ENCODE measurements around the gene C4BPB. TPM values are rescaled to one million over a fixed set of nuclear protein-coding genes. Genes with fewer than 3 reads are reported as not detected.

Gene C4BPB
- total RNA-seq, 2 experiments from 2014 or later, result not detected

DNA sequence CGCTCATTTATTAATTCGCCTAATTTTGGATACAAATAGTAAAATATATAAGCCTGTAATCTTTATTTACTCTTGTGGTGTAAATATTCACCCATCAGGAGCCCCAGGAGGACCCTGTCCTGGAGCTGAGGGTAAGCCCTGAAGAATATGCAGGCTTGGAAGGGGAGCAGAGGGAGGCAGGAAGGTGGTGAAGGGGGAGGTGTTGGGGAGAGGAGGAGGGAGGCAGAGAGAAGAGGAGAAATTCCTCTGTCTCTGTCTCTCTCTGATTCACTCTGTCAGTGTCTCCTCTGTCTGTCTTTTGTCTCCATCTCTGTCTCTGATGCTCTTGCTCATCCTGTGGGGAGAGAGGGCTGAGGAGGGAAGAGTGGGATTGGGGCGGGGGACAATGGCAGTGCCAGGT lies 2.8 kb upstream of the C4BPB start:
- intact Hi-C loops (cut with micrococcal nuclease; ENCODE audit: unreplicated experiment), result no loop called here
- Histone ChIP-seq H2AFZ (ENCODE audit: low read length) (no peak overlapping the region), H3K4me3 (ENCODE audit: low read depth, low read length, poor library complexity, severe bottlenecking) (no peak overlapping the region), H3K79me2 (ENCODE audit: insufficient read depth, low read depth, low read length) (no peaks in the 10 kb centered on the region), H4K20me1 (ENCODE audit: insufficient read depth, low read length) (no peaks in the 10 kb centered on the region), H3K4me1 (ENCODE audit: insufficient read depth, low read length, poor library complexity, severe bottlenecking) (no peaks in the 10 kb centered on the region), H3K36me3 (ENCODE audit: insufficient read depth, low read length) (no peaks in the 10 kb centered on the region), H3K4me2 (ENCODE audit: low read length) (no peak overlapping the region), H3K9me2 (ENCODE audit: insufficient read depth, low read length) (no peaks in the 10 kb centered on the region), H3K9me3 (ENCODE audit: low read length) (no peaks in the 10 kb centered on the region), H3K27ac (ENCODE audit: low read depth, low read length, poor library complexity, severe bottlenecking) (no peak overlapping the region)
- POLR2A ChIA-PET, result no interaction called here
- no peak for DNase-seq (ENCODE audit: low spot score)
- CTCF ChIA-PET (ENCODE audit: unreplicated experiment), result no interaction called here
- no TSS peak for BruUV-seq (replicated peaks)
- TF ChIP-seq, protein P1, sequence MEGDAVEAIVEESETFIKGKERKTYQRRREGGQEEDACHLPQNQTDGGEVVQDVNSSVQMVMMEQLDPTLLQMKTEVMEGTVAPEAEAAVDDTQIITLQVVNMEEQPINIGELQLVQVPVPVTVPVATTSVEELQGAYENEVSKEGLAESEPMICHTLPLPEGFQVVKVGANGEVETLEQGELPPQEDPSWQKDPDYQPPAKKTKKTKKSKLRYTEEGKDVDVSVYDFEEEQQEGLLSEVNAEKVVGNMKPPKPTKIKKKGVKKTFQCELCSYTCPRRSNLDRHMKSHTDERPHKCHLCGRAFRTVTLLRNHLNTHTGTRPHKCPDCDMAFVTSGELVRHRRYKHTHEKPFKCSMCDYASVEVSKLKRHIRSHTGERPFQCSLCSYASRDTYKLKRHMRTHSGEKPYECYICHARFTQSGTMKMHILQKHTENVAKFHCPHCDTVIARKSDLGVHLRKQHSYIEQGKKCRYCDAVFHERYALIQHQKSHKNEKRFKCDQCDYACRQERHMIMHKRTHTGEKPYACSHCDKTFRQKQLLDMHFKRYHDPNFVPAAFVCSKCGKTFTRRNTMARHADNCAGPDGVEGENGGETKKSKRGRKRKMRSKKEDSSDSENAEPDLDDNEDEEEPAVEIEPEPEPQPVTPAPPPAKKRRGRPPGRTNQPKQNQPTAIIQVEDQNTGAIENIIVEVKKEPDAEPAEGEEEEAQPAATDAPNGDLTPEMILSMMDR (conservative IDR thresholded peaks at IDR 0.05; ENCODE audit: low read length), result no peak
- no peak for TF ChIP-seq EZH2phosphoT487 (IDR thresholded peaks at IDR 0.05; ENCODE audit: borderline replicate concordance, low read depth, low read length)

DNA sequence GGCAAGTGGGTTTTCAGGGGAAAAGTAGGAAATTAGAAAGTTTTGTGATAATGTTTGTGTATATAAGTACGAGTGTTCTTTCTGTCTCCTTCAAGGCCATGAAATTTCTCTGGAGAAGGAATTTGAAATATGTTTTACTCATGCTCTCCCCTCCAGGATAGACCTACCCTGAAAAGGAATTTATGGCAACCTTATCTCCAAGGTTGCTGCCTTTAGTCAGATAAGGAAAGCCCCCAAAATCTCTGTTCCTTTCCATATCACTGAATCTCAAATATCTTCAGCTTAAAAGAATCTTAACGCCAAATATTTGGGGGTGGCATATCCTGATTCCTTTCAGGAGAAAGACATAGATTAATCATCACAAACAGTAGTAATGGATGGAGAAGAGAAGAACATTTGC lies 499 bp upstream of the C4BPB start:
- H3K9me3 ChIP-seq (ENCODE audit: low read length), result no peaks in the 10 kb centered on the region
- no peaks in the 10 kb centered on the region for H3K79me2 ChIP-seq (ENCODE audit: insufficient read depth, low read depth, low read length)
- DNase-seq (ENCODE audit: low spot score), result no peak
- H3K36me3 ChIP-seq (ENCODE audit: insufficient read depth, low read length), result no peaks in the 10 kb centered on the region
- CTCF ChIA-PET (ENCODE audit: unreplicated experiment), result no interaction called here
- H2AFZ ChIP-seq (ENCODE audit: low read length), result no peak overlapping the region
- H3K4me1 ChIP-seq (ENCODE audit: insufficient read depth, low read length, poor library complexity, severe bottlenecking), result no peaks in the 10 kb centered on the region
- H3K27ac ChIP-seq (ENCODE audit: low read depth, low read length, poor library complexity, severe bottlenecking), result no peak overlapping the region
- H3K9me2 ChIP-seq (ENCODE audit: insufficient read depth, low read length), result no peaks in the 10 kb centered on the region
- H3K4me3 ChIP-seq (ENCODE audit: low read depth, low read length, poor library complexity, severe bottlenecking), result no peak overlapping the region
- H4K20me1 ChIP-seq (ENCODE audit: insufficient read depth, low read length), result no peaks in the 10 kb centered on the region
- TF ChIP-seq, protein P1 (conservative IDR thresholded peaks at IDR 0.05; ENCODE audit: low read length), result no peak
- TF ChIP-seq EZH2phosphoT487 (IDR thresholded peaks at IDR 0.05; ENCODE audit: borderline replicate concordance, low read depth, low read length), result no peak
- intact Hi-C loops (cut with micrococcal nuclease; ENCODE audit: unreplicated experiment), result no loop called here
- POLR2A ChIA-PET, result no interaction called here
- no peak overlapping the region for H3K4me2 ChIP-seq (ENCODE audit: low read length)
- no TSS peak for BruUV-seq (replicated peaks)

DNA sequence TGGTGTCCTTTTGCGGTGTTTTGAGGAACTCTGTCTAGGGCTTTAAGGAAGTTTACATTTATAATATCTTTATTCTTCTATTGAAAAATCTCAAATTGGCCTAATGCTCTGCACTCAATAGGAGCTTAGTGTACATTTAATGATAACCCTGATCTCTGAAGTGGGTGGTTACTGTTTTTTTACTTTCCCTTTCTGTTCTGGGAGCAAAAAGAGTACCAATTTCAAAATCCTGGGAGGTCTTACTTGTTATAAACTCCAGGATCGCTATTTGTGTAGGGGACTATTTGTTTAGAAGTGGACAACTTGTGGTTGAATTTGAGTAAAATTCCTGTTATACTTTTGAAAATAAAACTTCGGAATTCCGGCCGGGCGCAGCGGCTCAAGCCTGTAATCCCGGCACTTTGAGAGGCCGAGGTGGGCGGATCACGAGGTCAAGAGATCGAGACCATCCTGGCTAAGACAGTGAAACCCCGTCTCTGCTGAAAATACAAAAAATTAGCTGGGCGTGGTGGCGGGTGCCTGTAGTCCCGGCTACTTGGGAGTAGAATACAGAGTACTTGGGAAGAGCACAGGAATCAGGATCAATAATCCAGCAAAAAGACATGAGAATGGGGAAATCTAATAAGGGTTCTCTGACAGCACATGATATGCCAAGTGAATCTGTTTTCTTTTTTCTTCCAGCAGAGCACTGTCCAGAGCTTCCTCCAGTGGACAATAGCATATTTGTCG lies 1.1 kb downstream of the C4BPB start:
- no peak overlapping the region for H3K4me2 ChIP-seq (ENCODE audit: low read length)
- H3K79me2 ChIP-seq (ENCODE audit: insufficient read depth, low read depth, low read length), result no peaks in the 10 kb centered on the region
- TF ChIP-seq EZH2phosphoT487 (IDR thresholded peaks at IDR 0.05; ENCODE audit: borderline replicate concordance, low read depth, low read length), result no peak
- TF ChIP-seq, protein P1 (conservative IDR thresholded peaks at IDR 0.05; ENCODE audit: low read length), result no peak
- no peaks in the 10 kb centered on the region for H3K9me3 ChIP-seq (ENCODE audit: low read length)
- H3K4me3 ChIP-seq (ENCODE audit: low read depth, low read length, poor library complexity, severe bottlenecking), result no peak overlapping the region
- BruUV-seq (replicated peaks), result no TSS peak
- POLR2A ChIA-PET, result interaction anchor here (0.7 kb wide), 1 partner anchor 486 kb away, joined by 3 read pairs; no protein-coding TSS in a partner anchor
- no peaks in the 10 kb centered on the region for H3K9me2 ChIP-seq (ENCODE audit: insufficient read depth, low read length)
- CTCF ChIA-PET (ENCODE audit: unreplicated experiment), result no interaction called here
- H3K36me3 ChIP-seq (ENCODE audit: insufficient read depth, low read length), result no peaks in the 10 kb centered on the region
- no peak overlapping the region for H3K27ac ChIP-seq (ENCODE audit: low read depth, low read length, poor library complexity, severe bottlenecking)
- intact Hi-C loops (cut with micrococcal nuclease; ENCODE audit: unreplicated experiment), result no loop called here
- H2AFZ ChIP-seq (ENCODE audit: low read length), result no peak overlapping the region
- no peaks in the 10 kb centered on the region for H3K4me1 ChIP-seq (ENCODE audit: insufficient read depth, low read length, poor library complexity, severe bottlenecking)
- no peaks in the 10 kb centered on the region for H4K20me1 ChIP-seq (ENCODE audit: insufficient read depth, low read length)
- DNase-seq (ENCODE audit: low spot score), result no peak

Measured in OCI-LY7 (cell line).